Kidney epithelial cell (primary cell): ENCODE results near the gene SPTSSA. TPM values are rescaled to one million over a fixed set of nuclear protein-coding genes. Genes with fewer than 3 reads are reported as not detected.

Source experiments
- DNase-seq: peaks from one replicate; pipeline ENCODE4 v3.0.0-alpha.2; 2010; ENCODE audit warnings: low read depth
- H3K27me3 ChIP-seq: 2 replicates; pipeline ENCODE4 v1.6.0; 2011; ENCODE audit warnings: low read length; ENCODE audit not compliant: control insufficient read depth, insufficient read depth
- H3K36me3 ChIP-seq: 2 replicates; pipeline ENCODE4 v1.5.1; 2011; ENCODE audit warnings: low read length; ENCODE audit not compliant: control insufficient read depth, insufficient read depth
- H3K4me3 ChIP-seq: 2 replicates; pipeline ENCODE4 v1.5.1; 2011; ENCODE audit warnings: low read depth, mild to moderate bottlenecking, control low read depth, low read length
- total RNA-seq: library from RNA; depleted of rRNA; stranded (reverse); fragments of >200 nt; gene quantifications from 2 replicates; pipeline ENCODE4 v1.2.3, GENCODE V29; 2015
- TF ChIP-seq, protein P1 (sequence below): IDR thresholded peaks from 2 replicates; pipeline ENCODE4 v1.5.1; 2011; ENCODE audit warnings: mild to moderate bottlenecking, moderate library complexity, low read length, control low read depth, inconsistent platforms; ENCODE audit not compliant: insufficient read depth, poor library complexity, severe bottlenecking

Gene SPTSSA
- total RNA-seq, 1 donor from 2014 or later = 13.0 TPM

DNA sequence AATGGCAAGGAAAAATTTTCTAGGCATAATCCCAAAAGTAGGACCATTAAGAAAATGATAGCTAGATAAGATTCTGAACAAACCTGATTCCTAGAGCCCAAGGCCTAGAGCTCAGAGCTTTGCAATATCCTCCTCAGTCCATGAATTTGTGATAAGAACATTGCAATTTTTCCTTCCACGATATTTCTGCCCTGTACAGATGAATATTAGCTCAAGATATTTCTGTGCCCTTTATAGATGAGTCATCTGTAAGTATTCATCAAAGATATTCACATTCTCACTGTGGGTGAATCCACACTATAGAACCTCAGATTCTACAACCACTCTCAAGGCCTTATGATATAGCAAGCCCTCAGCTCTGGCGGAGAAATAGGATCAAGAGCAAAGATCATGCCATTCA, 40.0 kb upstream of the SPTSSA start:
- no peak for DNase-seq
- TF ChIP-seq, protein P1, sequence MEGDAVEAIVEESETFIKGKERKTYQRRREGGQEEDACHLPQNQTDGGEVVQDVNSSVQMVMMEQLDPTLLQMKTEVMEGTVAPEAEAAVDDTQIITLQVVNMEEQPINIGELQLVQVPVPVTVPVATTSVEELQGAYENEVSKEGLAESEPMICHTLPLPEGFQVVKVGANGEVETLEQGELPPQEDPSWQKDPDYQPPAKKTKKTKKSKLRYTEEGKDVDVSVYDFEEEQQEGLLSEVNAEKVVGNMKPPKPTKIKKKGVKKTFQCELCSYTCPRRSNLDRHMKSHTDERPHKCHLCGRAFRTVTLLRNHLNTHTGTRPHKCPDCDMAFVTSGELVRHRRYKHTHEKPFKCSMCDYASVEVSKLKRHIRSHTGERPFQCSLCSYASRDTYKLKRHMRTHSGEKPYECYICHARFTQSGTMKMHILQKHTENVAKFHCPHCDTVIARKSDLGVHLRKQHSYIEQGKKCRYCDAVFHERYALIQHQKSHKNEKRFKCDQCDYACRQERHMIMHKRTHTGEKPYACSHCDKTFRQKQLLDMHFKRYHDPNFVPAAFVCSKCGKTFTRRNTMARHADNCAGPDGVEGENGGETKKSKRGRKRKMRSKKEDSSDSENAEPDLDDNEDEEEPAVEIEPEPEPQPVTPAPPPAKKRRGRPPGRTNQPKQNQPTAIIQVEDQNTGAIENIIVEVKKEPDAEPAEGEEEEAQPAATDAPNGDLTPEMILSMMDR = no peak

DNA sequence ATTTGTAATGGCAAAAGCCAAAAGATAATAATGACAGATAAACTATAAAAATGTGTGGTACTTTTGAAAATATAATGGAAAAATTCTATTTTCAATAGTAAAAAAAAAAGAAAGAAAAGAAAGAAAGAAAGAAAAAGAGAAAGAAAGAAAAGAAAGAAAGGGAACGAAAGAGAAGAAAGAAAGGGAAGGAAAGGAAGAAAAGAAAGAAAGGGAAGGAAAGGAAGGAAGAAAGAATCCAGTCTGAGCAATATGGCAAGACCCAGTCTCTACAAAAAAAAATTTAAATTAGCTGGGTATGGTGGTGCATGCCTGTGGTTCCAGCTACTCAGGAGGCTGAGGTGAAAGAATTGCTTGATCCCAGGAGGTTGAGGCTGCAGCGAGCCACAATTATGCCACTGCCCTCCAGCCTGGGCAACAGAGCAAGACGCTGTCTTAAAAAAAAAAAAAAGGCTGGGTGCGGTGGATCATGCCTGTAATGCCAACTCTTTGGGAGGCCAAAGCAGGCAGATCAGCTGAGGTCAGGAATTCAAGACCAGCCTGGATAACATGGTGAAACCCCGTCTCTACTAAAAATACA, 39.1 kb upstream of the SPTSSA start:
- TF ChIP-seq, protein P1 = no peak
- Histone ChIP-seq H3K27me3 (no peaks in the 10 kb centered on the region), H3K4me3 (no peak overlapping the region), H3K36me3 (no peaks in the 10 kb centered on the region)
- DNase-seq = no peak

More for the DNA sequence above, 40.0 kb upstream of the SPTSSA start:
- Histone ChIP-seq H3K27me3 (no peaks in the 10 kb centered on the region), H3K36me3 (no peaks in the 10 kb centered on the region), H3K4me3 (no peak overlapping the region)

DNA sequence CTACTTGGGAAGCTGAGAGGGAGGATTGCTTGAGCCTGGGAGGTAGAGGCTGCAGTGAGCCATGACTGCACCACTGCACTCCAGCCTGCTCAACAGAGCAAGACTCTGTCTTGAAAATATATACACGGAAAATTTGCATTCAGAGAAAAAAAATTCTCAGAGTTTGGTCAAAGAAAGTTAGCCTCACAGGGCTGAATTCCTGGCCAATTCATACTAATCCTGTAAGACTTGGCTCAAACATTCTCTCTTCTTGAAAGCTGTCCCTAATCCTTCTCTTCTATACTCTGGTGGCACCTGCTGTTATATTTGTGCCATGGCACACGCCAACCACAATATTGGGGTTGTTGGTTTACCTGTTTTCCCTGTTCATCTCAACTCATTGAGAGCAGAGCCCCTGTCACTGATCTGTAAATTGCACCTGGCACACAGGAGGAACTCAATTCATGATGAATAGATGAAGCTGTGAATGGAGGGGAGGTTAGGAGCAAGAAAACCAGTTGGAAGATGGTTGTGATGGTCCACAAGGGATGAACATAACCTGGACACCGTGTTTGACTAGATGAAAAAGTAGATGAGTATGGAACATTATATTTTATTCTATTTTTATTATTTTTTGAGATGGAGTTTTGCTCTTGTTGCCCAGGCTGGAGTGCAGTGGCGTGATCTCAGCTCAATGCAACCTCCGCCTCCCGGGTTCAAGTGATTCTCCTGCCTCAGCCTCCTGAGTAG, 36.8 kb upstream of the SPTSSA start:
- TF ChIP-seq, protein P1 = peak; percentile 14
- Histone ChIP-seq H3K36me3 (no peaks in the 10 kb centered on the region), H3K4me3 (no peak overlapping the region), H3K27me3 (no peaks in the 10 kb centered on the region)
- no peak for DNase-seq

DNA sequence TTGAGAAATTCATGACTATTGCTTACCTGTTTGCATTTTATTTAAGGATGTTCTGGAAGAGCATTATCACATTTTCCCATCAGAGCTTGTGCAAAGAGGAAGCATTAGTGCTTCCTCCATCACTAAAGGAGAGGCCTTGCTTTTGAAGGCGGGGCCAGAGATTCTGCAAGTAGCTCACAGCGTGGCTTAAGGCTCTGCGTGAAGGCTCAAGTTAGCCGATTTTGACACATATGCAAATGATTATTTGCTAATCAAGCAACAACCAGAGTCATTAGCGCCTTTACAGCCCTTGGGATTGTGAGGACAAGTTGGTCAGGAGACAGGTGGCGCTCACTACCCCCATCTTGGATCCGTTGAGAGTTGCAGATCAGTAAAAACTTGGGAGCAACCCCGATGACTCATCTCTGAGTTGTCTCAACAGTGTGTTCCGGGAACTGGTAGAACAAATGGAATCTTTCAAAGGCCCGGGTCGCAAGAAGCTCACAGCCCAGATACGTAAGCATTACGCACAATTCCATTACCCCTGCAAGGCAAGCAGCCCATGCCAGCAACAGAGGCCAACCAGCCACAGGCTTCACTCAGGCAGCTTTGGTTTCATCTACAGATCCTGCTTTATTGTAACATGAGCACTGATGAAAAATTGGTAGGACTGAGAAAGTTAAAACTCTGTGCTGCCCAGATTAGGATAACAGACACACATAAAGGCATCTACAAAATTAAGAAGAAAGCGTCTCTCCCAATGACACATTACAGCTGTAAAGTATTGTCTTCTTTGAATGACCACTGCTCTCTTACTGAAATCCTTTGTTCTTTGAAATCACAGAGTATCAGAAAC, 34.9 kb upstream of the SPTSSA start:
- no peak overlapping the region for H3K4me3 ChIP-seq
- peak; percentile 75 for DNase-seq
- TF ChIP-seq, protein P1 = peak; percentile 19

DNA sequence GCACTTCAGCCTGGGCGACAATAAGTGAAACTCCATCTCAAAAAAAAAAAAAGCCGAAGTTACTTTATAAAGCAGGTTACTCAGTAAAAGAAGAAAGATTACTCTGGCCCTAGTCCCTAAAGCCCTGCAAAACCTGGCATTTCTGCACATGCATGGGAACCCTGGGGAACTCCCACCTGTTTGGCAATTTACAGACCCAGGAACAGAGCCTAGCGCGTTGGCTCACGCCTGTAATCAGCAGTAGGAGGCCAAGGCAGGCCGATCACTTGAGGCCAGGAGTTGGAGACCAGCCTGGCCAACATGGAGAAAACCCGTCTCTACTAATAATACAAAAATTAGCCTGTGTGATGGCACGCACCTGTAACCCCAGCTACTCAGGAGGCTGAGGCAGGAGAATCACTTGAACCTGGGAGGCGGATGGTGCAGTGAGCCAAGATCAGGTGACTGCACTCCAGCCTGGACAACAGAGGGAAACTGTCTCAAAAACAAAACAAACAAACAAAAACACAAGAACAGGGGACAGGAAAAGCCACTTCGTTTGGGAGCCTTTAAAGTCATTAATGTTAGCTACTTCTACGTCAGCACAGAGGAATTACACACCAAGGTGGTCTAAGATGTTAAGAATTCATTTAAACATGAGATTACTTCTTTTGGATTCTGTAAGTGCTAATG, 34.1 kb upstream of the SPTSSA start:
- TF ChIP-seq, protein P1 = no peak
- Histone ChIP-seq H3K36me3 (no peaks in the 10 kb centered on the region), H3K27me3 (no peaks in the 10 kb centered on the region), H3K4me3 (no peak overlapping the region)
- no peak for DNase-seq

More for the DNA sequence above, 34.9 kb upstream of the SPTSSA start:
- no peaks in the 10 kb centered on the region for H3K27me3 ChIP-seq
- no peaks in the 10 kb centered on the region for H3K36me3 ChIP-seq
